K562 (cell line): ENCODE results near the gene SIRPA. TPM values are rescaled to one million over a fixed set of nuclear protein-coding genes. Genes with fewer than 3 reads are reported as not detected.
A peak's percentile ranks its signal among the peaks of the same experiment; 100 is the strongest.

ENCODE experiments used
- ATAC-seq: fragments of 200-7000 bp; cut with Tn5 transposase; 3 replicates; pipeline ENCODE4 v1.9.1; 2020; ENCODE audit warnings: moderate library complexity
- BruUV-seq: library from RNA; stranded (reverse); fragments of 400-500 nt; replicated peaks from 2 replicates; lab custom pipeline; 2021; lab: Mats Ljungman, UMichigan
- CTCF ChIA-PET: fragments of 300-600 bp; formaldehyde crosslinking; extraction: SDS; loops from one replicate; lab custom pipeline; 2021; ENCODE audit warnings: low intra/inter-chr PET ratio; lab: Yijun Ruan, JAX
- POLR2A ChIA-PET: fragments of 300-600, 350-650 bp; sonication (Branson Sonifier 250); formaldehyde crosslinking; extraction: SDS; loops from one replicate; lab custom pipeline; 2021; ENCODE audit warnings: antibody characterized with exemption, inconsistent platforms; lab: Yijun Ruan, JAX
- DNase-seq, 4 experiments: peaks; one replicate each; pipeline versions ENCODE4 v3.0.0 to v3.0.0-alpha.2; 2011 to 2018; ENCODE audit warnings: low spot score in 3 of 4, mixed read lengths in 3 of 4; ENCODE audit errors: extremely low read depth in 1 of 4
- FAIRE-seq: peaks from 2 replicates; lab custom pipeline; 2011; peaks lifted over from hg19 to GRCh38; lab: Jason Lieb, UNC
- H2AFZ ChIP-seq: 2 replicates; pipeline ENCODE4 v1.6.0; 2011; ENCODE audit warnings: low read depth, low read length, control low read depth, inconsistent platforms
- H3K27ac ChIP-seq: fragments of 200-600 bp; 3 replicates; pipeline ENCODE4 v1.8.0; 2011; ENCODE audit warnings: low read depth, mild to moderate bottlenecking, control low read depth, inconsistent platforms, low read length, moderate library complexity, mixed read lengths; ENCODE audit errors: extremely low read depth
- H3K27me3 ChIP-seq, 2 experiments: fragments of 300-600 bp in 1 of 2; 2 replicates in 1 of 2; 3 replicates in 1 of 2; pipeline versions ENCODE4 v1.6.0 to v1.8.0; 2011; ENCODE audit warnings: inconsistent platforms in 2 of 2, low read length in 2 of 2, mild to moderate bottlenecking in 1 of 2, mixed read lengths in 1 of 2, moderate library complexity in 1 of 2; ENCODE audit not compliant: control insufficient read depth in 2 of 2, insufficient read depth in 2 of 2
- H3K36me3 ChIP-seq: fragments of 300-600 bp; 3 replicates; pipeline ENCODE4 v1.8.0; 2011; ENCODE audit warnings: mild to moderate bottlenecking, low read length, inconsistent platforms; ENCODE audit not compliant: control insufficient read depth, insufficient read depth
- H3K4me1 ChIP-seq, 2 experiments: fragments of 200-600 bp in 1 of 2; replicated peaks in 1 of 2; 2 replicates in 1 of 2; 3 replicates in 1 of 2; pipeline versions ENCODE4 v1.5.1 to v1.8.0; 2011; ENCODE audit warnings: inconsistent platforms in 2 of 2, low read length in 2 of 2, mild to moderate bottlenecking in 1 of 2, mixed read lengths in 1 of 2, moderate library complexity in 1 of 2; ENCODE audit not compliant: control insufficient read depth in 2 of 2, insufficient read depth in 2 of 2
- H3K4me2 ChIP-seq: 2 replicates; pipeline ENCODE4 v1.6.1; 2011; ENCODE audit warnings: low read length, control low read depth, inconsistent platforms, mixed read lengths; ENCODE audit not compliant: insufficient read depth
- H3K4me3 ChIP-seq: fragments of 200-600 bp; sonication (generic), shearing (Covaris generic); 2 replicates; pipeline ENCODE4 v1.5.1; 2016; ENCODE audit warnings: control low read depth, inconsistent platforms
- H3K79me2 ChIP-seq: fragments of 200-600 bp; 3 replicates; pipeline ENCODE4 v1.8.0; 2011; ENCODE audit warnings: low read length, inconsistent platforms; ENCODE audit not compliant: control insufficient read depth, insufficient read depth
- H3K9ac ChIP-seq, 2 experiments: 2 replicates each; pipeline versions ENCODE4 v1.6.0 to v1.6.1; 2011; ENCODE audit warnings: low read depth in 2 of 2, low read length in 2 of 2, control low read depth in 1 of 2, inconsistent platforms in 1 of 2, mild to moderate bottlenecking in 1 of 2, mixed read lengths in 1 of 2; ENCODE audit not compliant: insufficient read depth in 1 of 2
- H3K9me1 ChIP-seq: one replicate; pipeline ENCODE4 v1.6.0; 2011; ENCODE audit warnings: inconsistent platforms, mild to moderate bottlenecking, low read length, moderate library complexity; ENCODE audit not compliant: control insufficient read depth, insufficient read depth
- H3K9me3 ChIP-seq: replicated peaks from 2 replicates; pipeline ENCODE4 v1.5.1; 2011; ENCODE audit warnings: low read depth, low read length, inconsistent platforms; ENCODE audit not compliant: control insufficient read depth, insufficient read depth
- H4K20me1 ChIP-seq: replicated peaks from 2 replicates; pipeline ENCODE4 v1.6.1; 2011; ENCODE audit warnings: low read length, inconsistent platforms, mixed read lengths; ENCODE audit not compliant: control insufficient read depth, insufficient read depth
- CBFA2T2 ChIP-seq: fragments of 450-650 bp; conservative IDR thresholded peaks from 2 replicates; pipeline ENCODE4 v1.6.1; 2017; ENCODE audit warnings: mild to moderate bottlenecking
- CBX2 ChIP-seq: fragments of 200-600 bp; sonication (generic); IDR thresholded peaks from one replicate; pipeline ENCODE4 v1.6.1; 2012; ENCODE audit warnings: mild to moderate bottlenecking, low read length, inconsistent platforms; ENCODE audit not compliant: insufficient read depth, poor library complexity, severe bottlenecking
- CEBPG ChIP-seq, 3 experiments: fragments of 200-800 bp in 1 of 3; sonication (Bioruptor generic) in 1 of 3; sonication (generic) in 1 of 3; formaldehyde crosslinking in 1 of 3; IDR thresholded peaks in 2 of 3; conservative IDR thresholded peaks in 1 of 3; 2 replicates each; pipeline versions ENCODE4 v1.6.1 to v1.8.0; 2016 to 2022; ENCODE audit warnings: missing compliant biosample characterization in 2 of 3, missing genetic modification characterization in 2 of 3, mild to moderate bottlenecking in 1 of 3, missing genetic modification reagents in 1 of 3
- CREB5 ChIP-seq: fragments of 250-450 bp; sonication (Bioruptor Pico); IDR thresholded peaks from 2 replicates; pipeline ENCODE4 v1.5.0; 2020; ENCODE audit warnings: mild to moderate bottlenecking
- KDM5B ChIP-seq: fragments of 200-600 bp; sonication (generic); IDR thresholded peaks from 2 replicates; pipeline ENCODE4 v1.6.1; 2012; ENCODE audit warnings: low read depth, mild to moderate bottlenecking, moderate library complexity, low read length, control low read depth, inconsistent platforms; ENCODE audit not compliant: insufficient replicate concordance
- MTA2 ChIP-seq: fragments of 450-650 bp; IDR thresholded peaks from 2 replicates; pipeline ENCODE4 v1.6.1; 2016; ENCODE audit warnings: low read depth
- NCOA1 ChIP-seq: fragments of 450-650 bp; IDR thresholded peaks from 2 replicates; pipeline ENCODE4 v1.6.1; 2016; ENCODE audit warnings: low read depth
- PHF20 ChIP-seq: fragments of 450-650 bp; IDR thresholded peaks from 2 replicates; pipeline ENCODE4 v1.6.1; 2018; ENCODE audit not compliant: partially characterized antibody
- SMAD3 ChIP-seq: fragments of 450-650 bp; formaldehyde crosslinking; conservative IDR thresholded peaks from 2 replicates; pipeline ENCODE4 v1.4.0; 2020; ENCODE audit warnings: mild to moderate bottlenecking
- STAT5A ChIP-seq: IDR thresholded peaks from 2 replicates; pipeline ENCODE4 v1.6.1; 2012; ENCODE audit warnings: low read length, inconsistent platforms, borderline replicate concordance
- THAP12 ChIP-seq: fragments of 250-450 bp; sonication (Bioruptor Pico); IDR thresholded peaks from 2 replicates; pipeline ENCODE4 v1.9.0; 2021; ENCODE audit warnings: mild to moderate bottlenecking, inconsistent platforms
- ZNF324 ChIP-seq: fragments of 250-450 bp; sonication (Bioruptor Pico); IDR thresholded peaks from 2 replicates; pipeline ENCODE4 v1.4.0; 2020; ENCODE audit warnings: mild to moderate bottlenecking
- ZNF717 ChIP-seq: fragments of 250-450 bp; sonication (Bioruptor Pico); IDR thresholded peaks from 2 replicates; pipeline ENCODE4 v1.5.0; 2021
- WGBS: fragments of 100-300 bp; shearing (Covaris generic); methylation state at CpG from one replicate; pipeline ENCODE4 v1.1.6; 2016; ENCODE audit warnings: low coverage, mixed read lengths; ENCODE audit not compliant: insufficient coverage; ENCODE audit errors: missing lambda C conversion rate; 5-methylcytosine and 5-hydroxymethylcytosine counted together
- in situ Hi-C: fragments of 300-500 bp; cut with MboI; formaldehyde crosslinking; loops from 4 replicates; pipeline ENCODE4 v1.15.0; 2018; ENCODE audit warnings: inconsistent platforms, mixed read lengths
- intact Hi-C: fragments of 100-400 bp; cut with micrococcal nuclease; formaldehyde crosslinking; loops from 2 replicates; pipeline ENCODE4 v1.14.2; 2022
- polyA plus RNA-seq, 8 experiments: library from polyadenylated mRNA; depleted of rRNA in 4 of 8; stranded (reverse) in 5 of 8; unstranded in 3 of 8; fragments of >200 nt; fragmentation: Nextera tagmentation in 2 of 8; fragmentation: Illumina TruSeq in 1 of 8; extraction: Ambion mirVana in 2 of 8; extraction: Trizol in 1 of 8; gene quantifications; 2 replicates each; pipeline versions ENCODE4 v1.2.1 to v1.2.3, GENCODE V29; 2011 to 2014; ENCODE audit warnings: inconsistent platforms in 1 of 8, missing spikeins in 1 of 8
- total RNA-seq, 7 experiments: library from RNA; depleted of rRNA in 6 of 7; stranded (reverse); fragments of >200 nt in 6 of 7; fragmentation: Illumina TruSeq in 2 of 7; extraction: Trizol in 2 of 7; gene quantifications; 2 replicates each; pipeline versions ENCODE4 v1.2.1 to v1.2.3, GENCODE V29; 2011 to 2021; ENCODE audit warnings: low replicate concordance in 1 of 7

SIRPA gene
- total and polyA plus RNA-seq, 9 of the 15 experiments (the other 6 are each of a cell fraction or from before 2014, with no cell fraction given), result 0.01 to 0.40 (median 0.11) TPM; not detected in 2

- no peaks in the 10 kb centered on the region for H3K79me2 ChIP-seq
- intact Hi-C loops (no loop called here), in situ Hi-C loops (no loop called here)
Measured at GRCh38 chr20:1945134-1945618, 50.0 kb downstream of the SIRPA start.

GRCh38 chr20:1945660-1946059 lies 50.5 kb downstream of the SIRPA start:
- ChIA-PET POLR2A (no interaction called here), CTCF (no interaction called here)
- no peaks in the 10 kb centered on the region; the same call in 1 of the 2 replicates for H4K20me1 ChIP-seq
- ATAC-seq, result no peak
- no peaks in the 10 kb centered on the region for H3K9me3 ChIP-seq
- H3K79me2 ChIP-seq, result no peaks in the 10 kb centered on the region
- H3K36me3 ChIP-seq, result no peaks in the 10 kb centered on the region
- H3K9ac ChIP-seq, result no peak overlapping the region
- no peak overlapping the region for H3K4me2 ChIP-seq
- H3K9me1 ChIP-seq, result no peaks in the 10 kb centered on the region
- DNase-seq, result no peak
- H3K4me3 ChIP-seq, result no peak overlapping the region
- FAIRE-seq, result no peak
- no peak overlapping the region for H3K27ac ChIP-seq
- peaks cover 0 to 33% of the 10 kb centered on the region in 2 experiments; a peak in 4 of 5 replicates for H3K27me3 ChIP-seq
- 0% methylated on average over 7 of the region's 7 CpGs for WGBS
- in situ Hi-C loops (no loop called here), intact Hi-C loops (no loop called here)
- no peaks in the 10 kb centered on the region for H3K4me1 ChIP-seq
- H2AFZ ChIP-seq, result no peak overlapping the region
- no TSS peak for BruUV-seq
- no peak for TF ChIP-seq KDM5B
- no peak for TF ChIP-seq THAP12
- TF ChIP-seq NCOA1, result no peak
- TF ChIP-seq SMAD3 (CRISPR knock-in tag), result no peak
- TF ChIP-seq ZNF324 (CRISPR knock-in tag), result no peak
- TF ChIP-seq PHF20, result no peak
- TF ChIP-seq CBX2, result no peak
- no peak for TF ChIP-seq MTA2
- no peak for TF ChIP-seq STAT5A
- no peak for TF ChIP-seq CBFA2T2
- TF ChIP-seq CREB5 (CRISPR knock-in tag), result no peak

More at GRCh38 chr20:1945134-1945618, 50.0 kb downstream of the SIRPA start:
- TF ChIP-seq ZNF717 (CRISPR knock-in tag), result no peak
- TF ChIP-seq CEBPG (CRISPR knock-in tag; IDR thresholded peaks at IDR 0.05), result no peak
- TF ChIP-seq CEBPG (tag; conservative IDR thresholded peaks at IDR 0.05 in 1 of 2, IDR thresholded peaks at IDR 0.05 in 1 of 2), result peak; percentile 62 to 83
- Histone ChIP-seq H3K9me1 (no peaks in the 10 kb centered on the region), H3K9me3 (no peaks in the 10 kb centered on the region), H3K27me3 (peaks cover 0 to 34% of the 10 kb centered on the region in 2 experiments), H2AFZ (no peak overlapping the region), H3K9ac (no peak overlapping the region), H3K36me3 (no peaks in the 10 kb centered on the region), H3K4me1 (no peaks in the 10 kb centered on the region), H3K4me2 (no peak overlapping the region), H4K20me1 (no peaks in the 10 kb centered on the region; the same call in 1 of the 2 replicates), H3K27ac (no peak overlapping the region), H3K4me3 (no peak overlapping the region)
- POLR2A ChIA-PET, result no interaction called here
- no peak for DNase-seq
- BruUV-seq, result no TSS peak
- CTCF ChIA-PET, result no interaction called here
- no peak for ATAC-seq
- FAIRE-seq, result no peak
- 0% methylated on average over 9 of the region's 9 CpGs for WGBS
